A549 (cell line): ENCODE results near the gene COL5A2. TPM values are rescaled to one million over a fixed set of nuclear protein-coding genes. Genes with fewer than 3 reads are reported as not detected.

ENCODE experiments used
- ATAC-seq, 2 experiments: fragments of 200-7000 bp in 1 of 2; fragments of >200 bp in 1 of 2; cut with Nextera tagmentation in 1 of 2; cut with Tn5 transposase in 1 of 2; 3 replicates each; pipeline versions ENCODE4 v1.8.0 to v1.9.1; 2018 to 2020; ENCODE audit warnings: mild to moderate bottlenecking in 1 of 2, moderate library complexity in 1 of 2
- CTCF ChIA-PET: fragments of 300-600 bp; sonication (Branson Sonifier 250); formaldehyde crosslinking; extraction: SDS; loops from one replicate; lab custom pipeline; 2021; ENCODE audit warnings: antibody characterized with exemption, inconsistent platforms; lab: Yijun Ruan, JAX
- POLR2A ChIA-PET: fragments of 350-600 bp; formaldehyde crosslinking; extraction: SDS; loops from one replicate; lab custom pipeline; 2021; ENCODE audit warnings: antibody characterized with exemption, inconsistent platforms; lab: Yijun Ruan, JAX
- DNase-seq, 2 experiments: peaks; one replicate each; pipeline versions ENCODE4 v3.0.0 to v3.0.0-alpha.2; 2011 to 2016; ENCODE audit warnings: low read depth in 1 of 2, low spot score in 1 of 2
- FAIRE-seq: peaks from 2 replicates; lab custom pipeline; 2011; peaks lifted over from hg19 to GRCh38; lab: Jason Lieb, UNC
- H3K27ac ChIP-seq, 2 experiments: fragments of >200 bp; sonication (Bioruptor Twin); formaldehyde crosslinking; 3 replicates each; pipeline ENCODE4 v1.5.1; 2016 to 2017
- H3K4me1 ChIP-seq: fragments of >200 bp; sonication (Bioruptor Twin); formaldehyde crosslinking; 3 replicates; pipeline ENCODE4 v1.6.1; 2016
- H3K4me2 ChIP-seq: fragments of >200 bp; sonication (Bioruptor Twin); formaldehyde crosslinking; 3 replicates; pipeline ENCODE4 v1.6.1; 2016
- H3K4me3 ChIP-seq: fragments of >200 bp; sonication (Bioruptor Twin); formaldehyde crosslinking; 3 replicates; pipeline ENCODE4 v1.5.1; 2016
- H3K9me3 ChIP-seq: fragments of >200 bp; sonication (Bioruptor Twin); formaldehyde crosslinking; 3 replicates; pipeline ENCODE4 v1.6.1; 2016
- BHLHE40 ChIP-seq: IDR thresholded peaks from 2 replicates; pipeline ENCODE4 v1.6.1; 2012; ENCODE audit warnings: low read depth, low read length, inconsistent platforms
- CEBPB ChIP-seq, 2 experiments: fragments of >200 bp in 1 of 2; sonication (Bioruptor Twin) in 1 of 2; formaldehyde crosslinking in 1 of 2; IDR thresholded peaks; 2 replicates each; pipeline ENCODE4 v1.6.1; 2012 to 2016
- CHD4 ChIP-seq: fragments of 200-600 bp; sonication (generic); IDR thresholded peaks from 2 replicates; pipeline ENCODE4 v1.6.1; 2016; ENCODE audit warnings: antibody characterized with exemption, mild to moderate bottlenecking, borderline replicate concordance
- EHF ChIP-seq: fragments of 250-450 bp; sonication (Bioruptor Pico); IDR thresholded peaks from 2 replicates; pipeline ENCODE4 v1.5.0; 2020; ENCODE audit warnings: mild to moderate bottlenecking
- EP300 ChIP-seq, 2 experiments: fragments of >200 bp; sonication (Bioruptor Twin); formaldehyde crosslinking; IDR thresholded peaks; 2 replicates in 1 of 2; 3 replicates in 1 of 2; pipeline ENCODE4 v1.6.1; 2016 to 2017
- ESRRA ChIP-seq: fragments of 150-350 bp; IDR thresholded peaks from 2 replicates; pipeline ENCODE4 v1.6.1; 2014; ENCODE audit warnings: mild to moderate bottlenecking, low read length, borderline replicate concordance
- GATA3 ChIP-seq: IDR thresholded peaks from 2 replicates; pipeline ENCODE4 v1.6.1; 2012; ENCODE audit warnings: borderline replicate concordance
- HOXA7 ChIP-seq: fragments of 250-450 bp; sonication (Bioruptor Pico); IDR thresholded peaks from 2 replicates; pipeline ENCODE4 v1.5.0; 2020; ENCODE audit warnings: mild to moderate bottlenecking, moderate library complexity
- HOXB13 ChIP-seq: fragments of 250-450 bp; sonication (Bioruptor Pico); IDR thresholded peaks from 2 replicates; pipeline ENCODE4 v1.5.0; 2020; ENCODE audit warnings: low read depth, mild to moderate bottlenecking, moderate library complexity
- JUNB ChIP-seq: fragments of >200 bp; sonication (Bioruptor Twin); formaldehyde crosslinking; IDR thresholded peaks from 2 replicates; pipeline ENCODE4 v1.6.1; 2016
- KDM5A ChIP-seq: fragments of 200-600 bp; sonication (generic); IDR thresholded peaks from 2 replicates; pipeline ENCODE4 v1.6.1; 2016; ENCODE audit warnings: antibody characterized with exemption, mild to moderate bottlenecking
- MAFK ChIP-seq: fragments of 450-650 bp; IDR thresholded peaks from 2 replicates; pipeline ENCODE4 v1.6.1; 2014; ENCODE audit not compliant: partially characterized antibody
- MYC ChIP-seq: IDR thresholded peaks from 2 replicates; pipeline ENCODE4 v1.6.1; 2012; ENCODE audit warnings: mild to moderate bottlenecking, inconsistent platforms, low read length, improper control_type of control experiment, borderline replicate concordance
- NR3C1 ChIP-seq: fragments of >200 bp; sonication (Bioruptor Twin); formaldehyde crosslinking; IDR thresholded peaks from 3 replicates; pipeline ENCODE4 v1.6.1; 2017
- PHF8 ChIP-seq: fragments of 200-600 bp; sonication (generic); IDR thresholded peaks from 2 replicates; pipeline ENCODE4 v1.6.1; 2016; ENCODE audit warnings: low read depth, mild to moderate bottlenecking, antibody characterized with exemption, moderate library complexity, borderline replicate concordance
- RAD21 ChIP-seq, 2 experiments: fragments of >200 bp in 1 of 2; sonication (Bioruptor Twin) in 1 of 2; formaldehyde crosslinking in 1 of 2; IDR thresholded peaks in 1 of 2; conservative IDR thresholded peaks in 1 of 2; 2 replicates in 1 of 2; 3 replicates in 1 of 2; pipeline ENCODE4 v1.6.1; 2012 to 2018; ENCODE audit warnings: inconsistent platforms in 1 of 2
- RCOR1 ChIP-seq: fragments of 150-350 bp; IDR thresholded peaks from 2 replicates; pipeline ENCODE4 v1.6.1; 2014; ENCODE audit warnings: antibody characterized with exemption, low read length, low read depth
- ZNF302 ChIP-seq: fragments of 250-450 bp; sonication (Bioruptor Pico); IDR thresholded peaks from 2 replicates; pipeline ENCODE4 v1.9.0; 2021; ENCODE audit warnings: inconsistent platforms, mild to moderate bottlenecking, moderate library complexity
- WGBS: methylation state at CpG from one replicate; pipeline ENCODE4 v1.1.6; 2017; ENCODE audit errors: missing lambda C conversion rate; 5-methylcytosine and 5-hydroxymethylcytosine counted together
- polyA plus RNA-seq, 4 experiments: library from polyadenylated mRNA; depleted of rRNA in 3 of 4; stranded (reverse); fragments of >200 nt; fragmentation: RNase III in 1 of 4; extraction: RNeasy Plus Mini Kit Qiagen cat#74134 plus additional on column Dnase treatment in 1 of 4; gene quantifications; 2 replicates in 3 of 4; 3 replicates in 1 of 4; pipeline ENCODE4 v1.2.3, GENCODE V29; 2011 to 2017
- TF ChIP-seq, protein P1 (sequence below): IDR thresholded peaks from 2 replicates; pipeline ENCODE4 v1.6.1; 2012
- TF ChIP-seq, protein P2 (sequence below): fragments of >200 bp; sonication (Bioruptor Twin); formaldehyde crosslinking; IDR thresholded peaks from 2 replicates; pipeline ENCODE4 v1.6.1; 2016
- TF ChIP-seq, protein P3 (sequence below): fragments of 250-450 bp; sonication (Bioruptor Pico); IDR thresholded peaks from 2 replicates; pipeline ENCODE4 v1.5.0; 2020; ENCODE audit warnings: low read depth, mild to moderate bottlenecking, moderate library complexity
- TF ChIP-seq, protein P4 (sequence below): fragments of >200 bp; sonication (Bioruptor Twin); formaldehyde crosslinking; IDR thresholded peaks from 3 replicates; pipeline ENCODE4 v1.5.1; 2016
- TF ChIP-seq, protein P5 (sequence below): IDR thresholded peaks from 2 replicates; pipeline ENCODE4 v1.6.1; 2012; ENCODE audit warnings: low read depth, borderline replicate concordance
- TF ChIP-seq, protein P6 (sequence below): fragments of 200-600 bp; sonication (generic); IDR thresholded peaks from 2 replicates; pipeline ENCODE4 v1.6.1; 2016; ENCODE audit warnings: antibody characterized with exemption, mild to moderate bottlenecking, moderate library complexity

COL5A2 gene
- polyA plus RNA-seq, 2 of the 4 experiments (the other 2 are of a cell fraction) = 152 to 215 TPM

DNA sequence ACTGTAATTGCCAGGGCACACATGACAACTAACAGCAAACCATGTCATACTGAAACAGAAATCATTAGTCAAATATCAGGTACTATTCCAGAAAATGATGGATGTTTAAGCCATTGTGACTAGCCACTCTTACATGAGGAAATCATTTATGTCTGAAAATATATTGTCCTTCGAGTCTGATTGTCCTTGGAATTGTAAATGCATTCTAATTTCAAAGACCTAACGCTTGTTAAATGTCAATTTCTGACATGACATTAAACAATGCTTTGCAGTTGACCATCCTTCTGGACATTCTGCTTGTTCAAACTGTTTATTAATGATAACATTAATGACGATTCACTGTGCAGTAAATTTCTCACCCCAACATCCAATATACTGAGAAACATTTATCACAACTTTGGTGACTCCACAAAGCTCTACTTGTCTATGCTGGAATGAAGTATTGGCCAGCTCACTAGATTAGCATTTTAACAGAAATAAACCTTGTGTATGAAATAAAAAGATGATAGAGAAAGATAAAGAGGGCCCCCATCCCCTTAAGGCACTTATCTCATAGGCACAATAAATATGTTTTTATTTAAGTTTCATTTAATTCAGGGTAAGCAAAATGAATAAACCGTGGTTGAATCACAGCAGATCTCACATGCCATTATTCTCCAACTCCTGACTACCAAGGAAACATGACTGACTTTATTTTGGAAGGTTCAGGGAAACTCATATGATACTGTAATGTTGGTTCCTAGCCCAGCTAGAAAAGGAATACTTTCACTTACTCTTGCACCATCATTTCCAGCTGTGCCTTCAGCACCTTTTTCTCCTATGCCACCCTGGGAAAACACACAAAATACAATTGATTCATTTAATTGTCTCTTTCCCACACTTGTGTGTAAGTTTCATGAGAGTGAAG, 123.1 kb downstream of the COL5A2 start:
- no peak overlapping the region for H3K4me3 ChIP-seq
- ChIA-PET CTCF (no interaction called here), POLR2A (no interaction called here)
- FAIRE-seq (no peak), DNase-seq (no peak), ATAC-seq (no peak)
- H3K27ac ChIP-seq = no peak overlapping the region
- peaks cover 14% of the 10 kb centered on the region; the same call in 2 of the 3 replicates for H3K4me1 ChIP-seq
- no peaks in the 10 kb centered on the region for H3K9me3 ChIP-seq
- WGBS = 76% methylated on average over 4 of the region's 4 CpGs
- no peak overlapping the region for H3K4me2 ChIP-seq
- TF ChIP-seq MAFK (no peak), EP300 (IDR thresholded peaks at IDR 0.05) (no peak), CEBPB (IDR thresholded peaks at IDR 0.05) (no peak)
- TF ChIP-seq, all 56 proteins: peak for 0

DNA sequence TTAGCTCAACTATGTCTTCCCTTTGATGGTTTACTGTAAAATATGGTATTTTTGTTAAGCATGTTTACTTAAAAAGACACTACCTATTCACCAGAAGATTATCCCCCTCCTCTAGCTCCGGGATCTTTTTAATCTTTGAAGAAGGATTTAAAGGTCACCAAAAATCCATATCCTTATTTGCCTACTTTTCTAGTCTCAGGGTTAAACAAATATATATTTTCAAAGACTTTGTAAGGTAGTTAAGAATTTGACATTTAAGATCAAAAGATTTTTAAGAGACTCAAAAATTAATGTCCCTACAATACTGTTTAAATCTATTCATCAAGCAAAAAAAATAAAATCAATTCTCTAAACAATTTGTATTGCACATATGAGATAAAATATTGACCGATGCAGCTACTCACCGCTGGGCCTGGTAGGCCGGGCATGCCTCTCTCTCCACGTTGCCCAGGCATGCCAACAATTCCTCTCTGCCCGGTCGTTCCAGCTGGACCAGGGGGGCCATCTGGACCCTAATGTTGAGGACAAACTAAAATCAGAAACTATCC, 129.3 kb downstream of the COL5A2 start:
- Histone ChIP-seq H3K4me2 (no peak overlapping the region), H3K4me3 (no peak overlapping the region), H3K9me3 (no peaks in the 10 kb centered on the region), H3K4me1 (0 out of 3 replicates have a peak, but pooled peaks cover 4% of the 10 kb centered on the region), H3K27ac (peak overlapping the region in 1 of 2 experiments; percentile 40; a peak in 2 of 6 replicates)
- CTCF ChIA-PET = interaction anchor here (0.9 kb wide), 1 partner anchor 526 kb away, joined by 3 read pairs; no protein-coding TSS in a partner anchor
- ATAC-seq = no peak
- no peak for TF ChIP-seq GATA3
- no peak for TF ChIP-seq RCOR1
- TF ChIP-seq, protein P1, sequence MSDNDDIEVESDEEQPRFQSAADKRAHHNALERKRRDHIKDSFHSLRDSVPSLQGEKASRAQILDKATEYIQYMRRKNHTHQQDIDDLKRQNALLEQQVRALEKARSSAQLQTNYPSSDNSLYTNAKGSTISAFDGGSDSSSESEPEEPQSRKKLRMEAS = no peak
- TF ChIP-seq RAD21 (conservative IDR thresholded peaks at IDR 0.05 in 1 of 2, IDR thresholded peaks at IDR 0.05 in 1 of 2) = no peak
- TF ChIP-seq CHD4 = no peak
- TF ChIP-seq HOXB13 (CRISPR knock-in tag) = no peak
- TF ChIP-seq EP300 (IDR thresholded peaks at IDR 0.05) = no peak
- TF ChIP-seq ESRRA = no peak
- TF ChIP-seq PHF8 = no peak
- TF ChIP-seq NR3C1 = no peak
- no peak for TF ChIP-seq MYC
- TF ChIP-seq, protein P2, sequence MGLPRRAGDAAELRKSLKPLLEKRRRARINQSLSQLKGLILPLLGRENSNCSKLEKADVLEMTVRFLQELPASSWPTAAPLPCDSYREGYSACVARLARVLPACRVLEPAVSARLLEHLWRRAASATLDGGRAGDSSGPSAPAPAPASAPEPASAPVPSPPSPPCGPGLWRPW = no peak
- TF ChIP-seq, protein P3, sequence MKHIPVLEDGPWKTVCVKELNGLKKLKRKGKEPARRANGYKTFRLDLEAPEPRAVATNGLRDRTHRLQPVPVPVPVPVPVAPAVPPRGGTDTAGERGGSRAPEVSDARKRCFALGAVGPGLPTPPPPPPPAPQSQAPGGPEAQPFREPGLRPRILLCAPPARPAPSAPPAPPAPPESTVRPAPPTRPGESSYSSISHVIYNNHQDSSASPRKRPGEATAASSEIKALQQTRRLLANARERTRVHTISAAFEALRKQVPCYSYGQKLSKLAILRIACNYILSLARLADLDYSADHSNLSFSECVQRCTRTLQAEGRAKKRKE (CRISPR knock-in tag) = no peak
- no peak for FAIRE-seq
- POLR2A ChIA-PET = no interaction called here
- WGBS = 70% methylated on average over 6 of the region's 7 CpGs
- no peak for DNase-seq

DNA sequence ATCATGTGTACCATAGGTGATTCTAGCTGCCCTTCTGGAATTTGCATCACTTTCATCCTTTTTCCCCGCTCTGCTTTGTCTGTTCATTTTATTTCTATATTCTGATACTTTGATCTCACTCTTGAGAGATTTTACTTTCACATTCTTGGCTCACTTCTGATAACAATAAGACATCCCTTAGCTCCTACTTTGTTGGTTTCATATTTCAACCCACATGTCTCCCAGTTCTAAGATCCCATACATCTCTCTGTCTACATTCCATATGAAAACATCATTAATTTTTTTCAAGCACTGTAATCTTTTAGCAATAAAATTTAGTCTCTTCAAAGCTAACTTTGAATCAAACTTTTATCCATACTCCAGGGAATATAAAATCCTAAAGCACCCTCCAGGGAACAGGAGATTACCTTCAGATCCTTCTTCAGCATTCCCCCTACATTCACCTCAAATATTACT, 129.8 kb downstream of the COL5A2 start:
- no peak overlapping the region for H3K4me3 ChIP-seq
- H3K4me1 ChIP-seq = 0 out of 3 replicates have a peak, but pooled peaks cover 4% of the 10 kb centered on the region
- POLR2A ChIA-PET = no interaction called here
- 94% methylated on average over 1 of the region's 1 CpG for WGBS
- no peak for FAIRE-seq
- H3K9me3 ChIP-seq = no peaks in the 10 kb centered on the region
- H3K27ac ChIP-seq = 0 out of 6 replicates have a peak overlapping the region, but pooled peaks of 1 of the 2 experiments have one; percentile 17
- CTCF ChIA-PET = interaction anchor here (0.9 kb wide), 1 partner anchor 525 kb away, joined by 3 read pairs; no protein-coding TSS in a partner anchor
- DNase-seq = no peak
- no peak overlapping the region for H3K4me2 ChIP-seq
- ATAC-seq = peak in 1 of 2 experiments; percentile 20; a peak in 2 of 6 replicates
- TF ChIP-seq EP300 (IDR thresholded peaks at IDR 0.05) = no peak
- TF ChIP-seq, protein P4, sequence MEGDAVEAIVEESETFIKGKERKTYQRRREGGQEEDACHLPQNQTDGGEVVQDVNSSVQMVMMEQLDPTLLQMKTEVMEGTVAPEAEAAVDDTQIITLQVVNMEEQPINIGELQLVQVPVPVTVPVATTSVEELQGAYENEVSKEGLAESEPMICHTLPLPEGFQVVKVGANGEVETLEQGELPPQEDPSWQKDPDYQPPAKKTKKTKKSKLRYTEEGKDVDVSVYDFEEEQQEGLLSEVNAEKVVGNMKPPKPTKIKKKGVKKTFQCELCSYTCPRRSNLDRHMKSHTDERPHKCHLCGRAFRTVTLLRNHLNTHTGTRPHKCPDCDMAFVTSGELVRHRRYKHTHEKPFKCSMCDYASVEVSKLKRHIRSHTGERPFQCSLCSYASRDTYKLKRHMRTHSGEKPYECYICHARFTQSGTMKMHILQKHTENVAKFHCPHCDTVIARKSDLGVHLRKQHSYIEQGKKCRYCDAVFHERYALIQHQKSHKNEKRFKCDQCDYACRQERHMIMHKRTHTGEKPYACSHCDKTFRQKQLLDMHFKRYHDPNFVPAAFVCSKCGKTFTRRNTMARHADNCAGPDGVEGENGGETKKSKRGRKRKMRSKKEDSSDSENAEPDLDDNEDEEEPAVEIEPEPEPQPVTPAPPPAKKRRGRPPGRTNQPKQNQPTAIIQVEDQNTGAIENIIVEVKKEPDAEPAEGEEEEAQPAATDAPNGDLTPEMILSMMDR = no peak
- no peak for TF ChIP-seq HOXA7 (CRISPR knock-in tag)
- TF ChIP-seq KDM5A = no peak
- TF ChIP-seq, protein P5, sequence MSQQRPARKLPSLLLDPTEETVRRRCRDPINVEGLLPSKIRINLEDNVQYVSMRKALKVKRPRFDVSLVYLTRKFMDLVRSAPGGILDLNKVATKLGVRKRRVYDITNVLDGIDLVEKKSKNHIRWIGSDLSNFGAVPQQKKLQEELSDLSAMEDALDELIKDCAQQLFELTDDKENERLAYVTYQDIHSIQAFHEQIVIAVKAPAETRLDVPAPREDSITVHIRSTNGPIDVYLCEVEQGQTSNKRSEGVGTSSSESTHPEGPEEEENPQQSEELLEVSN = no peak
- TF ChIP-seq JUNB = no peak
- TF ChIP-seq BHLHE40 = no peak
- TF ChIP-seq ESRRA = no peak
- TF ChIP-seq, protein P6, sequence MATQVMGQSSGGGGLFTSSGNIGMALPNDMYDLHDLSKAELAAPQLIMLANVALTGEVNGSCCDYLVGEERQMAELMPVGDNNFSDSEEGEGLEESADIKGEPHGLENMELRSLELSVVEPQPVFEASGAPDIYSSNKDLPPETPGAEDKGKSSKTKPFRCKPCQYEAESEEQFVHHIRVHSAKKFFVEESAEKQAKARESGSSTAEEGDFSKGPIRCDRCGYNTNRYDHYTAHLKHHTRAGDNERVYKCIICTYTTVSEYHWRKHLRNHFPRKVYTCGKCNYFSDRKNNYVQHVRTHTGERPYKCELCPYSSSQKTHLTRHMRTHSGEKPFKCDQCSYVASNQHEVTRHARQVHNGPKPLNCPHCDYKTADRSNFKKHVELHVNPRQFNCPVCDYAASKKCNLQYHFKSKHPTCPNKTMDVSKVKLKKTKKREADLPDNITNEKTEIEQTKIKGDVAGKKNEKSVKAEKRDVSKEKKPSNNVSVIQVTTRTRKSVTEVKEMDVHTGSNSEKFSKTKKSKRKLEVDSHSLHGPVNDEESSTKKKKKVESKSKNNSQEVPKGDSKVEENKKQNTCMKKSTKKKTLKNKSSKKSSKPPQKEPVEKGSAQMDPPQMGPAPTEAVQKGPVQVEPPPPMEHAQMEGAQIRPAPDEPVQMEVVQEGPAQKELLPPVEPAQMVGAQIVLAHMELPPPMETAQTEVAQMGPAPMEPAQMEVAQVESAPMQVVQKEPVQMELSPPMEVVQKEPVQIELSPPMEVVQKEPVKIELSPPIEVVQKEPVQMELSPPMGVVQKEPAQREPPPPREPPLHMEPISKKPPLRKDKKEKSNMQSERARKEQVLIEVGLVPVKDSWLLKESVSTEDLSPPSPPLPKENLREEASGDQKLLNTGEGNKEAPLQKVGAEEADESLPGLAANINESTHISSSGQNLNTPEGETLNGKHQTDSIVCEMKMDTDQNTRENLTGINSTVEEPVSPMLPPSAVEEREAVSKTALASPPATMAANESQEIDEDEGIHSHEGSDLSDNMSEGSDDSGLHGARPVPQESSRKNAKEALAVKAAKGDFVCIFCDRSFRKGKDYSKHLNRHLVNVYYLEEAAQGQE = no peak
- no peak for TF ChIP-seq EHF (CRISPR knock-in tag)
- no peak for TF ChIP-seq ZNF302 (CRISPR knock-in tag)
